HG03135 (cell line): ENCODE measurements around the gene MTG1.

ENCODE experiments used
- ATAC-seq: cut with Tn5 transposase; IDR thresholded peaks from one replicate; pipeline ENCODE4 v1.9.1; 2021; ENCODE audit warnings: mild to moderate bottlenecking, moderate library complexity; ENCODE audit not compliant: unreplicated experiment

The MTG1 gene

GRCh38 chr10:133445751-133446708 is 52.1 kb downstream of the MTG1 start:
- no peak for ATAC-seq

DNA sequence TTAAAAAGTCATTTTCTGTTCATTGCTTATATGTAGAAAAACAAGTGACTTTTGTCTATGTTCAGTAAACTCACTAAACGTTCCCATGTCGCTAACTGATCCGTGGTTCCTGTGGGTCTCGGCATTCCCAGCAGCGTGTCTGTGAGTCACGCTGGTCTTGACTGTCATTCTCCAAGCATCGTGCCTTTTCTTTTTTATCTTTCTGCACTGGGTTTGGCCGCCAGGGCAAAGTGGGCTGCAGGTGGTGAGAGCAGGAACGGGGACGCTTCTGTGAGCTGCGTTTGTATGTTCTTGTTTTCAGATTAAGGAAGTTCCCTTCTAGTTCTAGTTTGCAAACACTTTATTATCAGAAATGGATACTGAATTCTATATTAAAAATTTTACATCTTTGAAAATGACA is 53.0 kb downstream of the MTG1 start:
- no peak for ATAC-seq

DNA sequence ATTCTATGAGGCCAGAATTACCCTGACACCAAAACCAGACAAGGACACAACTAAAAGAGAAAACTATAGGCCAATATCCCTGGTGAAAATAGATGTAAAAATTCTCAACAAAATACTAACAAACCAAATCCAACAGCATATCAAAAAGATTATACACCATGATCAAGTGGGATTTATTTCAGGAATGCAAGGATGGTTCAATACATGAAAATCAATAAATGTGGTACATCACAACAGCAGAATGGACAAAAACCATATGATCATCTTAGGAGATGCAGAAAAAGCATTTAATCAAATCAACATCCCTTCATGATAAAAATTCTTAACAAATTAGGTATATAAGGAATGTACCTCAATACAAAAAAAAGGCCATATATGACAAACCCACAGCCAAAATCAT is 54.2 kb downstream of the MTG1 start:
- no peak for ATAC-seq

DNA sequence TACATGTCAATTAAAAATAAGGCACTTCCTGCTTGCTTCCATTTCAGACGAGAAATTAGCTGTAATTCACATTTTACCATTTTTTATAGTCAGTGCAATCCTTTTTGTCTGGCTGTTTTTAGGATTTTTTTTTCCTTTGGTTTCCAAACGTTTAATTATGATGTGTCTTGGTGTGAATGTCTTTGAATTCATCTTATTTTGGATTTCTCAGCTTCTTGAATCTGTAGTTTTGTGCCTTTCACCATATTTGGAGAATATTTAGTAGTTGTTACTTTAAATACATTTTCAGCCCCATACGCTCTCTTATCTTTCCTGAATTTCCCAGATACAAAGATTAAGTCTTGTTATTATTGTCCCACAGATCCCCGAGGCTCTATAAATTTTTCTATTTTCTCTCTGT is 57.4 kb downstream of the MTG1 start:
- no peak for ATAC-seq

DNA sequence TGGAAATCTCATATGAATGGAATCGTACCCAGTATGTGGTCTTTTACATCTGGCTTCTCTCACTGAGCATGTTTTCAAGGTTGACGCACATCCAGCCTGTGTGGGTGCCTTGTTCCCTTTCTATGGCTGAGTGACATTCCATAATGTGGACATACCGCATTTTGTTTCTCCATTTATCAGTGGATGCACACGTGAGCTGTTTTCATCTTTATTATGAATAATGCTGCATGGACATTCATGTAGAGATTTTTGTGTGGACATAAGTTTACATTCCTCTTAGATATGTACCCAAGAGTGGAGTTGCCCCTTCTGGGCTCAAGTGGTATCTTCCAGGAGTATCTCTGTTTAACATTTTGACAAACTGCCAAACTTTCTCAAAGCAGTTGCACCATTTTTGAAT is 58.5 kb downstream of the MTG1 start:
- no peak for ATAC-seq

DNA sequence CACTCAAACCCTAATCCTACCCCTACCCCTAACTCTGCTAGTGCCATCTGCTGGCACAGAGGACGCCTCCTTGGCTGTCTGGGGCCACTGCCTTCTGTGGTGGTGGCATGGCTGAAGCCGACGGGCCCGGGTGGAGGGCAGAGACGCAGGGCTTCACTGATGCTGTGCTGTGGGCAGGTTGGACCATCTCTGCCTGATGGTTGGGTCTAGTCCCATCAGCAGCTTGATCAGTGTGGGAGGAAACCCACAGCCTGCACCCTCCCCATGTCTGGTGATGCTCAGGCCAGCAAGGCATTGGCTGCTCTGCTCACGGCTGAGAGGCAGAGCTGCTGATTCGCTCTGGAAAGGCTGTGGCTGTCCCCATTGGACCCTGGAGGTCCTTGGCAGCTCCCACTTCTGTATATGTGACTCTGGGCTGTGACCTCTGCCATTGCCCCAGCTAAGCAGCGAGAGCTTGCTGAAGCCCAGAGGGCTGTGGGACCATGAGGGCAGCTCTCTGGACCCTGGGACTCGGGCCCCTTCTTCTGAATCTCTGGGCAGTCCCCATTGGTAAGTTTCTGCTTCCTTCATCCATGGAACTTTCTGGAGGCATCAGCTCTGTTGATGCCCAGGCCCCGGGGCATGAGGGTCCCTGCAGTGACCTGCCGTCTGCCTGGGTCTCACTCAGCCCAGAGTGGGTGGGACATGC is 59.7 kb downstream of the MTG1 start, which contains the start of gene SCART1:
Gene SCART1 (plus strand): TSS at position 430 of the 688 bp plus-strand sequence. CDS start 53 bp downstream, at position 483.
- no peak for ATAC-seq

DNA sequence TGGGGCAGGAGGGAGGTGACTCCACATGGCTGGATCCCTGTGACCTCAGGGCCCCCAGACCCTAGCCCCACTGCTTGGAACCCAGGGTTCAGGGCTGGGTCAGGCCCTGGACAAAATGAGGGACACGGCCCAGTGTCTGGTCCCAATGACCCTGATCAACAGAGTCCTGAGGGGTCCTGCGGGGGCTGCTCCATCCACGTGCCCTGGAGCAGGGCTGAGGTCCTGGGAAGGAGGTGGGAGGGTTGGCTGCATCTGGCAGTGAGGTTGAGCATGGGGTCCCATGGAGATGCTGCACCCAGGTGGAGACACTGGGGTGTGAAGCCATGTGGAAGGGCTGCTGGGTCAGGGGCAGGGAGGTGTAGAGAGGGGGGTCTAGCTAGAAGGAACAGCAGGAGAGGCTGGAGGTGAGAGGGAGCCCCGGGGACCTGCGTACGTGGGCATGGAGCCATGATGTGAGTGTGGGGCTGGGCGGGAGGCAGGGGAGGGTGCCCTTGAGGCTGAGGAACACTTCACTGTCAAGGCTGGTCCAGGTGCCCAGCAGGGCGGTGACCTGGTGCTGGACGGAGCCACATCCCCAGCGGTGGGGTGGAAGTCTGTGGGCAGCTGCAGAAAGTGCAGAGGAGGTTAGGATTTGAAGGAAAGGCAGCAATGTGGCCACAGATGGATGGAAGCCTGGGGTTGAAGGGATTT is 60.4 kb downstream of the MTG1 start:
- ATAC-seq = no peak

GRCh38 chr10:133455196-133455595 is 61.2 kb downstream of the MTG1 start:
- no peak for ATAC-seq

- ATAC-seq = no peak
Measured at GRCh38 chr10:133455611-133456031, 61.7 kb downstream of the MTG1 start.

- no peak for ATAC-seq
Measured at GRCh38 chr10:133456041-133456951, 62.3 kb downstream of the MTG1 start.

DNA sequence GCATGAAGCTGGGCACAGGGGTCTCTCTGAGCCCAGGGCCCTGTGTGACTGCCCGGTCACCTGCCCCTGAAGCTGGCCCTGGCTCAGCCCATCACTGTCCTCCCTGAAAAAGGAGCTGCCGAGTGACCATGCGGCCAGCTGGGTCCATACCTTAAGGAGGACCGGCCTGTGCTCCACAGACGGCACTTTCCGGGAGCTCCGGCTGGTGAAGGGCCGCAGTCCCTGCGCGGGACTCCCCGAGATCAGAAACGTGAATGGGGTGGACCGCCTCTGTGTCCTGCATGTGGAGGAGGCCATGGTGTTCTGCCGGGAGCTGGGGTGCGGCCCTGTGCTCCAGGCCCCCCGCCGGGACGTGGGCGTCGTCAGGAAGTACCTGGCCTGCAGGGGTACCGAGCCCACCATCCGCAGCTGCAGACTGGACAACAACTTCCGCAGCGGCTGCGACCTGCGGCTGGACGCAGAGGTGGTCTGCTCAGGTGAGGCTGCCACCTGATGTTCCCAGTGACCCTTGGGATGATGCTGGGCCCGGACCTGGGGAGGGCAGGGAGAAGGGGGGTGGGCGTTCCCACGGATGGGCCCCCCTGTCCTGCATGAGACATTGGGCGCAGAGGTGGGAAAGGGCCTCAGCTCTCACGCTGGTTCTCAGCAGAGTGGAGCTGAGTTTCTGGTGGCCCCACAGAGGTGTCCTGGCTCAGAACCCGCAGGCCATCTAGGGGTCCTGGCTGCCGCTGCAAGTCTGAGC is 63.3 kb downstream of the MTG1 start:
- ATAC-seq = no peak

GRCh38 chr10:133458021-133458709 is 64.2 kb downstream of the MTG1 start:
- ATAC-seq = no peak

GRCh38 chr10:133458710-133459453 is 64.9 kb downstream of the MTG1 start:
- no peak for ATAC-seq

GRCh38 chr10:133459454-133460207 is 65.7 kb downstream of the MTG1 start:
- ATAC-seq = no peak

- ATAC-seq = no peak
Measured at GRCh38 chr10:133460208-133460769, 66.3 kb downstream of the MTG1 start.

DNA sequence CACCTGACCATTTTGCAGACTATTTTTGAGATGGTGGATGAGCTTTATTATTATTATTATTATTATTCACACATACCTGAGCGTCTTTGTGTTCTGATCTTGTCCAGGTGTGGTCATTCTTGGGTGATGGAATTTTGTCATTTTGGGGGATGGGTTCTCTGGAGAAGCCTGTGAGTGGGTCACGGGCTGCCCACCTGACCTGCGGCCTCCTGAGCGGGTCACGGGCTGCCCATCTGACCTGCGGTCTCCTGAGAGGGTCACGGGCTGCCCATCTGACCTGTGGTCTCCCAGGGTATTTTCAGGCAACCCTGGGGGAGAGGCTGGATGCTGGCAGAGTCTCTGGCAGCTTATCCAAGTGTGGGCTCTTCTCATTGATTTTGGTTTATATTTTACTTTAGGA is 67.1 kb downstream of the MTG1 start:
- no peak for ATAC-seq

- ATAC-seq = no peak
Measured at GRCh38 chr10:133461841-133462240, 67.9 kb downstream of the MTG1 start.
